Astrocyte (in vitro differentiated cells and primary cell): ENCODE data around the gene SF3A2. TPM values are rescaled to one million over a fixed set of nuclear protein-coding genes. Genes with fewer than 3 reads are reported as not detected.

Source experiments
- DNase-seq: peaks from one replicate; pipeline ENCODE4 v3.0.0-alpha.2; 2010; ENCODE audit warnings: low read depth
- FAIRE-seq: peaks from 2 replicates; lab custom pipeline; 2011; peaks lifted over from hg19 to GRCh38; lab: Jason Lieb, UNC
- H2AFZ ChIP-seq: 2 replicates; pipeline ENCODE4 v1.6.0; 2012; ENCODE audit warnings: low read depth, low read length, inconsistent platforms
- H3K27ac ChIP-seq: 2 replicates; pipeline ENCODE4 v1.5.1; 2011; ENCODE audit warnings: low read depth, low read length, inconsistent platforms
- H3K27me3 ChIP-seq: 2 replicates; pipeline ENCODE4 v1.6.0; 2011; ENCODE audit warnings: low read length, inconsistent platforms; ENCODE audit not compliant: insufficient read depth
- H3K36me3 ChIP-seq: 2 replicates; pipeline ENCODE4 v1.5.1; 2011; ENCODE audit warnings: low read length, inconsistent platforms; ENCODE audit not compliant: insufficient read depth
- H3K4me1 ChIP-seq: 2 replicates; pipeline ENCODE4 v1.5.1; 2011; ENCODE audit warnings: low read length, inconsistent platforms; ENCODE audit not compliant: insufficient read depth
- H3K4me2 ChIP-seq: 2 replicates; pipeline ENCODE4 v1.6.0; 2012; ENCODE audit warnings: low read length, inconsistent platforms
- H3K4me3 ChIP-seq: 2 replicates; pipeline ENCODE4 v1.5.1; 2011; ENCODE audit warnings: low read depth, mild to moderate bottlenecking, low read length, inconsistent platforms; ENCODE audit not compliant: insufficient read depth
- H3K79me2 ChIP-seq: 2 replicates; pipeline ENCODE4 v1.6.0; 2012; ENCODE audit warnings: mild to moderate bottlenecking, low read length, inconsistent platforms; ENCODE audit not compliant: insufficient read depth
- H3K9ac ChIP-seq: 2 replicates; pipeline ENCODE4 v1.6.0; 2012; ENCODE audit warnings: mild to moderate bottlenecking, low read length, inconsistent platforms
- H3K9me3 ChIP-seq: 2 replicates; pipeline ENCODE4 v1.5.1; 2012; ENCODE audit warnings: low read depth, mild to moderate bottlenecking, low read length, inconsistent platforms; ENCODE audit not compliant: insufficient read depth
- H4K20me1 ChIP-seq: 2 replicates; pipeline ENCODE4 v1.6.0; 2012; ENCODE audit warnings: low read length, inconsistent platforms; ENCODE audit not compliant: insufficient read depth
- H3K27ac Mint-ChIP-seq: one replicate; pipeline ENCODE4 v1.8.0; 2021; ENCODE audit warnings: mild to moderate bottlenecking, mixed read lengths; ENCODE audit not compliant: unreplicated experiment
- H3K27me3 Mint-ChIP-seq: one replicate; pipeline ENCODE4 v1.8.0; 2021; ENCODE audit warnings: low read depth, mixed read lengths; ENCODE audit not compliant: unreplicated experiment
- H3K36me3 Mint-ChIP-seq: one replicate; pipeline ENCODE4 v1.8.0; 2021; ENCODE audit warnings: low read depth, mixed read lengths; ENCODE audit not compliant: unreplicated experiment
- H3K4me1 Mint-ChIP-seq: one replicate; pipeline ENCODE4 v1.8.0; 2021; ENCODE audit warnings: low read depth, mixed read lengths; ENCODE audit not compliant: unreplicated experiment
- H3K4me3 Mint-ChIP-seq: one replicate; pipeline ENCODE4 v1.8.0; 2021; ENCODE audit warnings: mild to moderate bottlenecking, moderate library complexity, mixed read lengths; ENCODE audit not compliant: unreplicated experiment
- H3K9me3 Mint-ChIP-seq: one replicate; pipeline ENCODE4 v1.8.0; 2021; ENCODE audit warnings: mild to moderate bottlenecking, mixed read lengths; ENCODE audit not compliant: unreplicated experiment
- EZH2 ChIP-seq: IDR thresholded peaks from 2 replicates; pipeline ENCODE4 v1.6.1; 2012; ENCODE audit warnings: mild to moderate bottlenecking, low read length, inconsistent platforms; ENCODE audit not compliant: insufficient read depth
- total RNA-seq: library from RNA; stranded (reverse); gene quantifications from 2 replicates; pipeline ENCODE4 v1.2.1, GENCODE V29; 2021
- TF ChIP-seq, protein P1 (sequence below): IDR thresholded peaks from 2 replicates; pipeline ENCODE4 v1.5.1; 2011; ENCODE audit warnings: low read depth, mild to moderate bottlenecking, inconsistent platforms, low read length, moderate library complexity; ENCODE audit not compliant: insufficient read depth

The SF3A2 gene
- total RNA-seq, 1 donor from 2014 or later: 83.2 TPM

DNA sequence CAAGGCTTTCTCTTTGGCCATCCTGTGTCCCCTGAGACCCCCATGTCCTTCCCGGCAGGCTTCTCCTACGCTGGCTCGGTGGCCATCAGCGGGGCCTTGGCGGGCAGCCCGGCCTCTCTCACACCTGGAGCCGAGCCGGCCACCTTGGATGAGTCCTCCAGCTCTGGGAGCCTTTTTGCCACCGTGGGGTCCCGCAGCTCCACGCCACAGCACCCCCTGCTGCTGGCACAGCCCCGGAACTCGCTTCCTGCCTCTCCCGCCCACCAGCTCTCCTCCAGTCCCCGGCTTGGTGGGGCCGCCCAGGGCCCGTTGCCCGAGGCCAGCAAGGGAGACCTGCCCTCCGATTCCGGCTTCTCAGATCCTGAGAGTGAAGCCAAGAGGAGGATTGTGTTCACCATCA, 14.7 kb upstream of the SF3A2 start:
- no peak overlapping the region for H3K4me2 ChIP-seq
- H3K9me3 Mint-ChIP-seq: no peaks in the 10 kb centered on the region
- H3K9ac ChIP-seq: peak overlapping the region; percentile 23
- H3K36me3 ChIP-seq: peaks cover 6% of the 10 kb centered on the region
- H3K27ac ChIP-seq: no peak overlapping the region
- FAIRE-seq: no peak
- H3K9me3 ChIP-seq: no peaks in the 10 kb centered on the region
- no peak overlapping the region for H3K4me3 Mint-ChIP-seq
- no peaks in the 10 kb centered on the region for H3K27me3 ChIP-seq
- H3K36me3 Mint-ChIP-seq: peaks cover 11% of the 10 kb centered on the region
- DNase-seq: no peak
- H2AFZ ChIP-seq: no peak overlapping the region
- H3K4me1 Mint-ChIP-seq: no peaks in the 10 kb centered on the region
- peaks cover 3% of the 10 kb centered on the region for H3K79me2 ChIP-seq
- H4K20me1 ChIP-seq: peaks cover 22% of the 10 kb centered on the region
- TF ChIP-seq, protein P1, sequence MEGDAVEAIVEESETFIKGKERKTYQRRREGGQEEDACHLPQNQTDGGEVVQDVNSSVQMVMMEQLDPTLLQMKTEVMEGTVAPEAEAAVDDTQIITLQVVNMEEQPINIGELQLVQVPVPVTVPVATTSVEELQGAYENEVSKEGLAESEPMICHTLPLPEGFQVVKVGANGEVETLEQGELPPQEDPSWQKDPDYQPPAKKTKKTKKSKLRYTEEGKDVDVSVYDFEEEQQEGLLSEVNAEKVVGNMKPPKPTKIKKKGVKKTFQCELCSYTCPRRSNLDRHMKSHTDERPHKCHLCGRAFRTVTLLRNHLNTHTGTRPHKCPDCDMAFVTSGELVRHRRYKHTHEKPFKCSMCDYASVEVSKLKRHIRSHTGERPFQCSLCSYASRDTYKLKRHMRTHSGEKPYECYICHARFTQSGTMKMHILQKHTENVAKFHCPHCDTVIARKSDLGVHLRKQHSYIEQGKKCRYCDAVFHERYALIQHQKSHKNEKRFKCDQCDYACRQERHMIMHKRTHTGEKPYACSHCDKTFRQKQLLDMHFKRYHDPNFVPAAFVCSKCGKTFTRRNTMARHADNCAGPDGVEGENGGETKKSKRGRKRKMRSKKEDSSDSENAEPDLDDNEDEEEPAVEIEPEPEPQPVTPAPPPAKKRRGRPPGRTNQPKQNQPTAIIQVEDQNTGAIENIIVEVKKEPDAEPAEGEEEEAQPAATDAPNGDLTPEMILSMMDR: no peak
- TF ChIP-seq EZH2: no peak
- no peak overlapping the region for H3K4me3 ChIP-seq
- no peaks in the 10 kb centered on the region for H3K27me3 Mint-ChIP-seq
- H3K27ac Mint-ChIP-seq: no peak overlapping the region
- peaks cover 8% of the 10 kb centered on the region for H3K4me1 ChIP-seq

DNA sequence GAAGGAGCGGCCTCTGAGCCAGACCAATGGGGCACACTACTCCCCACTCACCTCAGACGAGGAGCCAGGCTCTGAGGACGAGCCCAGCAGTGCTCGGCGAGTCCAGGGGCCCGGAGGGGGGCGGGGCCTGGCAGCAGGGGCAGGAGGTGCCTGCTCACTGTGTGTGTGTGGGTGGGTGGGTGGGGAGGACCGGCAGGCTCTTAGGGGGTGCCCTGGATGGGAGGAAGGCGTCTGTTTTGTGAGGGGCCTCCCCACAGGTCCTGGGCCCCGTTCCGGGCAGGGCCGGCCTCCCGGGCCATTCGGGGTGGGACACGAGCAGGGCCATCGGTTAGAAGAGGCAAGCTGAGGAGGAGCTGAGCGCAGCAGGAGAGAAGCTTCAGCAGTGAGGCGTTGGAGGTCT, 13.2 kb upstream of the SF3A2 start:
- FAIRE-seq (no peak), DNase-seq (no peak)
- Mint-ChIP-seq H3K27ac (no peak overlapping the region), H3K4me1 (no peaks in the 10 kb centered on the region), H3K9me3 (no peaks in the 10 kb centered on the region), H3K4me3 (no peak overlapping the region), H3K27me3 (no peaks in the 10 kb centered on the region), H3K36me3 (peaks cover 8% of the 10 kb centered on the region)
- Histone ChIP-seq H3K79me2 (no peaks in the 10 kb centered on the region), H3K9me3 (no peaks in the 10 kb centered on the region), H3K4me1 (peaks cover 8% of the 10 kb centered on the region), H3K27ac (no peak overlapping the region), H2AFZ (no peak overlapping the region), H3K9ac (no peak overlapping the region), H3K27me3 (no peaks in the 10 kb centered on the region), H3K4me3 (no peak overlapping the region), H3K36me3 (peaks cover 6% of the 10 kb centered on the region), H3K4me2 (no peak overlapping the region), H4K20me1 (peaks cover 22% of the 10 kb centered on the region)
- TF ChIP-seq EZH2: no peak
- TF ChIP-seq, protein P1: no peak

DNA sequence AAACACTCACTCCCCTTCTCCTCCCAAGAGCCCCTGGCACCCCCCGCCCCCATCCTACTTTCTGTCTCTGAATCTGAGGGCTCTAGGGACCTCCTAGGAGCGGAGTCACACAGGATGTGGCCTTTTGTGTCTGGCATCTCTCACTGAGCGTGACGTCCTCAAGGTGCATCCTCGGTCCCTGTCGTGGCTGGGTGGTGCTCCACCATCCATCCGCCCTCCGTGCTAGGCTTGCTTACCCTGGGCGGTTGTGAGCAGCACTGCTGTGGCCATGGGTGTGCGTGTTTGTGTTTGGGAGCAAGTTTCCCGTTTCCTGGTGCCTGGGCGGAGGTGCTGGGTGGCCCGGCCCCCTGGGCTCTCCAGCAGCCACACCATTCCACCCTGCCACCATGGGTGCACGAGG, 12.7 kb upstream of the SF3A2 start:
- no peak overlapping the region for H3K27ac Mint-ChIP-seq
- FAIRE-seq: no peak
- H3K27me3 ChIP-seq: no peaks in the 10 kb centered on the region
- TF ChIP-seq, protein P1: no peak
- TF ChIP-seq EZH2: no peak
- no peaks in the 10 kb centered on the region for H3K27me3 Mint-ChIP-seq
- no peak for DNase-seq
- H3K79me2 ChIP-seq: no peaks in the 10 kb centered on the region
- no peaks in the 10 kb centered on the region for H3K9me3 Mint-ChIP-seq
- H3K27ac ChIP-seq: no peak overlapping the region
- H3K36me3 Mint-ChIP-seq: peaks cover 8% of the 10 kb centered on the region
- H3K4me1 Mint-ChIP-seq: no peaks in the 10 kb centered on the region
- H3K9ac ChIP-seq: no peak overlapping the region
- no peak overlapping the region for H3K4me3 Mint-ChIP-seq
- H3K4me1 ChIP-seq: peaks cover 8% of the 10 kb centered on the region
- no peak overlapping the region for H2AFZ ChIP-seq
- H3K4me3 ChIP-seq: no peak overlapping the region
- H4K20me1 ChIP-seq: peaks cover 22% of the 10 kb centered on the region
- H3K4me2 ChIP-seq: no peak overlapping the region
- H3K9me3 ChIP-seq: no peaks in the 10 kb centered on the region
- peaks cover 6% of the 10 kb centered on the region for H3K36me3 ChIP-seq
